Measurements from ENCODE around the gene STK39.

Gene STK39

GRCh38 chr2:168030862-168031624 lies 216.4 kb downstream of the STK39 start:
- Histone ChIP-seq H3K36me3 (no peaks in the 10 kb centered on the region), H3K27ac (peak overlapping the region; percentile 72), H3K27me3 (ENCODE audit: insufficient read depth, low read depth, severe bottlenecking) (no peaks in the 10 kb centered on the region), H3K4me3 (ENCODE audit: low read depth, low read length) (no peak overlapping the region), H3K9me3 (ENCODE audit: severe bottlenecking) (no peaks in the 10 kb centered on the region)
- peak; percentile 55 for DNase-seq
- TF ChIP-seq CTCF (IDR thresholded peaks at IDR 0.05; ENCODE audit: low read depth, low read length), result no peak

- H3K4me3 ChIP-seq (ENCODE audit: low read depth, low read length), result no peak overlapping the region
- no peaks in the 10 kb centered on the region for H3K27me3 ChIP-seq (ENCODE audit: insufficient read depth, low read depth, severe bottlenecking)
- no peak for DNase-seq
- H3K27ac ChIP-seq, result no peak overlapping the region
- TF ChIP-seq CTCF (IDR thresholded peaks at IDR 0.05; ENCODE audit: low read depth, low read length), result no peak
- no peaks in the 10 kb centered on the region for H3K9me3 ChIP-seq (ENCODE audit: severe bottlenecking)
- H3K36me3 ChIP-seq, result peaks cover 4% of the 10 kb centered on the region
Observed at GRCh38 chr2:168029071-168029470, 218.3 kb downstream of the STK39 start.

DNA sequence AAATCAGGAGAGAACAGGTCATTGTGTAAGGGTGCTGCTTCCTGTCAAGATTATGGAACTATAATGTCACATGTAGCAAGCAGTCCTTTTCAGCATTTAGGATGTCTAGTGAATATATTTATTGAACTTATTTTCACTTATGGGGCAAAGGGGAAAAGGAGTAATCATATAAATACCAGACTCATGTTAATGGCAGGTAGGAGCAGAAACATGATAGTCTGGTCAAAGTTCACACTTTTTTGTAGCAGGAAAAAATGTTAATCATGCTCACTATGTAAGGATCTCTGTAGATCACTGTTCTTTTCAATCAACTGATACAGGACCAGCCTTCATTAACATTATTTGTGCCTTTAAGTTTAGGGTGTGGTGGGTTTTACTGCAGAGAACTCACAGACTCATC lies 219.0 kb downstream of the STK39 start:
- Histone ChIP-seq H3K4me3 (ENCODE audit: low read depth, low read length) (no peak overlapping the region), H3K27ac (no peak overlapping the region), H3K36me3 (peaks cover 4% of the 10 kb centered on the region), H3K27me3 (ENCODE audit: insufficient read depth, low read depth, severe bottlenecking) (no peaks in the 10 kb centered on the region), H3K9me3 (ENCODE audit: severe bottlenecking) (no peaks in the 10 kb centered on the region)
- no peak for DNase-seq
- TF ChIP-seq CTCF (IDR thresholded peaks at IDR 0.05; ENCODE audit: low read depth, low read length), result no peak

GRCh38 chr2:168025487-168026202 lies 221.8 kb downstream of the STK39 start:
- Histone ChIP-seq H3K4me3 (ENCODE audit: low read depth, low read length) (no peak overlapping the region), H3K27ac (peak overlapping the region; percentile 60), H3K27me3 (ENCODE audit: insufficient read depth, low read depth, severe bottlenecking) (no peaks in the 10 kb centered on the region), H3K9me3 (ENCODE audit: severe bottlenecking) (no peaks in the 10 kb centered on the region), H3K36me3 (peaks cover 4% of the 10 kb centered on the region)
- DNase-seq, result peak; percentile 49
- no peak for TF ChIP-seq CTCF (IDR thresholded peaks at IDR 0.05; ENCODE audit: low read depth, low read length)

DNA sequence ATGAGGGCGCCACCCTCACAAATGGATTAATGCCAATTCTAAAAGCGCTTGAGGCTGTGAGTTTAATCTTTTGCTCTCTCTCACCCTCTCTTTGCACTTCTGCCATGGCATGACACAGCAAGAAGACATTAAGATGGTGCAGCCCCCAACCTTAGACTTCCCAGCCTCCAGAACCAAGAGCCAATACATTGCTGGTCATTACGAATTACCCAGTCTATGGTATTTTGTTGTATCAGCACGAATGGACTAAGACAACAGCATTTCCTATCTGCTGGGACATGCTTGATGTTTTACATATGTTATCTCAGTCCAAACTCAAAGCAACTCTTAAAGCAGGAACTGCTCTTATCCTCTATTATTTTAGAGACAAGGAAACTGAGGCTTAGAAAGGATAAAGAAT lies 222.9 kb downstream of the STK39 start:
- no peaks in the 10 kb centered on the region for H3K27me3 ChIP-seq (ENCODE audit: insufficient read depth, low read depth, severe bottlenecking)
- H3K4me3 ChIP-seq (ENCODE audit: low read depth, low read length), result no peak overlapping the region
- peaks cover 4% of the 10 kb centered on the region for H3K36me3 ChIP-seq
- H3K27ac ChIP-seq, result no peak overlapping the region
- DNase-seq, result no peak
- no peaks in the 10 kb centered on the region for H3K9me3 ChIP-seq (ENCODE audit: severe bottlenecking)
- no peak for TF ChIP-seq CTCF (IDR thresholded peaks at IDR 0.05; ENCODE audit: low read depth, low read length)

All from WERI-Rb-1 (cell line).